ENCODE measurements around the gene GOLGA3. TPM values are rescaled to one million over a fixed set of nuclear protein-coding genes. Genes with fewer than 3 reads are reported as not detected.
A peak's percentile ranks its signal among the peaks of the same experiment; 100 is the strongest.
"Not testable (repeated sequence)": the region's sequence is repeated elsewhere in the genome, so short reads cannot be mapped to it uniquely, and the experiment has no call there.

GOLGA3 gene
- total and polyA plus RNA-seq, 10 of the 15 experiments (the other 5 are each of a cell fraction or from before 2014, with no cell fraction given), result 2.0 to 42.7 (median 15.2) TPM

DNA sequence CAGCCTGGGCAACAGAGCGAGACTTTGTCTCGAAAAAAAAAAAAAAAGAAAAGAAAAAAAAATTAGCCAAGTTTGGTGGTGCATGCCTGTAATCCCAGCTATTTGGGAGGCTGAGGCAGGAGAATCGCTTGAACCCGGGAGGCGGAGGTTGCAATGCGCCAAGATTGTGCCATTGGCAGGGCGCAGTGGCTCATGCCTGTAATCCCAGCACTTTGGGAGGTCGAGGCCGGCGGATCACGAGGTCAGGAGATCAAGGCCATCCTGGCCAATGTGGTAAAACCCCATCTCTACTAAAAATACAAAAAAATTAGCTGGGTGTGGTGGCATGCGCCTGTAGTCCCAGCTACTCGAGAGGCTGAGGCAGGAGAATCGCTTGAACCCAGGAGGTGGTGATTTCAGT lies 26.5 kb upstream of the GOLGA3 start:
- H3K79me2 ChIP-seq (ENCODE audit: control insufficient read depth, insufficient read depth, low read length); H3K27me3 ChIP-seq (replicated peaks in 1 of 2; ENCODE audit: control insufficient read depth in 2 of 2, insufficient read depth in 2 of 2, low read length in 1 of 2); H3K4me2 ChIP-seq (ENCODE audit: control insufficient read depth, insufficient read depth); H3K27ac ChIP-seq (ENCODE audit: control insufficient read depth, insufficient read depth); H4K20me1 ChIP-seq (ENCODE audit: control insufficient read depth, insufficient read depth); H3K9me3 ChIP-seq (replicated peaks; ENCODE audit: control insufficient read depth, insufficient read depth, low read length); H3K4me3 ChIP-seq; RAD21 ChIA-PET (ENCODE audit: unreplicated experiment); ATAC-seq; H3K9ac ChIP-seq (ENCODE audit: control insufficient read depth, insufficient read depth, low read length); H2AFZ ChIP-seq (ENCODE audit: control insufficient read depth, low read depth, low read length); CTCF ChIA-PET; H3K4me1 ChIP-seq (ENCODE audit: control insufficient read depth, insufficient read depth, low read length); DNase-seq (ENCODE audit: low read depth, low spot score); intact Hi-C loops (cut with micrococcal nuclease; ENCODE audit: unreplicated experiment); FAIRE-seq; in situ Hi-C loops (cut with MboI); SMC1A ChIA-PET (ENCODE audit: uncharacterized antibody, unreplicated experiment): not testable (repeated sequence)
- TSS peak; percentile 49 for BruUV-seq (replicated peaks)
- POLR2A ChIA-PET, result interaction anchor here (0.6 kb wide), 1 partner anchor 373 kb away, joined by 3 read pairs; no protein-coding TSS in a partner anchor
- peaks cover 20 to 31% of the 10 kb centered on the region in 2 experiments for H3K36me3 ChIP-seq (ENCODE audit: control insufficient read depth in 2 of 2, insufficient read depth in 2 of 2, low read length in 1 of 2)
- 99% methylated on average over 12 of the region's 14 CpGs for WGBS (ENCODE audit: insufficient coverage, insufficient replicate concordance, low lambda C conversion rate, missing lambda C conversion rate)

DNA sequence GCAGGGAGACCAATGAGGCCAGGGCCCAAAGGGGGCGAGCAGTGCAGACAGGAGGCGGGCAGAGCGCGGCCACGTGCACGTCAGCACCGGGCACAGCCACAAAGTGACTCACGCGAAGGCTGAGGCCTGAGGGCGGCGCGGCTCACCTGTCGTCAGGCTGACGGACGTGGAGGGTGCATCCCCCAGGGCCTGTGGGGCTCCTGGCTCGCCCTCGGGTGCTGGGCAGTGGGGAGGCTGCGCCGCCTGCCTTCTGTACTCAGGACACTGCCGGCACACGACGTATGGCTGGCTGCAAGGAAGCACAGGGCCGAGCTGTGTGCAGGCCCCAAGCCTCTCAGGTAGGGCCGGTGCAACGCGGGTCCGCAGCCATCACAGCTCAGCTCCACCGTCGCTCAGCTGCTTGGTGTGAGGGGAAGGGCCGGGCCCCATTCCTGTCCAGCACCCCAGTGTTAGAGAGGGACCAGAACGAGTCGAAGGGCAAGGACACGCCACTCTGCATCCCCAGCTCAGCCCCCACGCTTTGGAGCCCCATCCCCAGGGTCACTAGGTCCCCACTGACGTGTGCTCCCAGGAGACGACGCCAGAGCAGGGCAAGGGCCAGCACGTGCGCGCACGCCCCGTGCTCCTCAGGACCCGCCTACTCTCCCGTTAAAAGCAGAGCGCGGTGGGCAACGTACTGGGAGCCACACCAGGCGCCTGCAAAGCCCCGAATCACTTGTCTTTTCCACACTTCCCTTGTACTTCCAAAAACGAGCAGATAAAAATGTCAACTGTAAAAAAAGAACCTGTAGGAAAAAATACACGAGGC lies 24.8 kb upstream of the GOLGA3 start:
- Histone ChIP-seq H2AFZ (ENCODE audit: control insufficient read depth, low read depth, low read length) (no peak overlapping the region), H3K9me3 (replicated peaks; ENCODE audit: control insufficient read depth, insufficient read depth, low read length) (no peaks in the 10 kb centered on the region), H3K27me3 (replicated peaks in 1 of 2; ENCODE audit: control insufficient read depth in 2 of 2, insufficient read depth in 2 of 2, low read length in 1 of 2) (no peaks in the 10 kb centered on the region), H3K79me2 (ENCODE audit: control insufficient read depth, insufficient read depth, low read length) (no peaks in the 10 kb centered on the region), H3K9ac (ENCODE audit: control insufficient read depth, insufficient read depth, low read length) (no peak overlapping the region), H3K4me1 (ENCODE audit: control insufficient read depth, insufficient read depth, low read length) (no peaks in the 10 kb centered on the region), H3K27ac (ENCODE audit: control insufficient read depth, insufficient read depth) (no peak overlapping the region), H3K4me2 (ENCODE audit: control insufficient read depth, insufficient read depth) (no peak overlapping the region), H3K36me3 (ENCODE audit: control insufficient read depth in 2 of 2, insufficient read depth in 2 of 2, low read length in 1 of 2) (peaks cover 17 to 27% of the 10 kb centered on the region in 2 experiments), H4K20me1 (ENCODE audit: control insufficient read depth, insufficient read depth) (no peaks in the 10 kb centered on the region), H3K4me3 (no peak overlapping the region)
- TSS peak; percentile 37 for BruUV-seq (replicated peaks)
- ChIA-PET RAD21 (ENCODE audit: unreplicated experiment) (no interaction called here), SMC1A (ENCODE audit: uncharacterized antibody, unreplicated experiment) (no interaction called here), CTCF (no interaction called here), POLR2A (no interaction called here)
- TF ChIP-seq POLR2A (IDR thresholded peaks at IDR 0.05; ENCODE audit: low read depth, low read length), result peak; percentile 59
- TF ChIP-seq, protein P1, sequence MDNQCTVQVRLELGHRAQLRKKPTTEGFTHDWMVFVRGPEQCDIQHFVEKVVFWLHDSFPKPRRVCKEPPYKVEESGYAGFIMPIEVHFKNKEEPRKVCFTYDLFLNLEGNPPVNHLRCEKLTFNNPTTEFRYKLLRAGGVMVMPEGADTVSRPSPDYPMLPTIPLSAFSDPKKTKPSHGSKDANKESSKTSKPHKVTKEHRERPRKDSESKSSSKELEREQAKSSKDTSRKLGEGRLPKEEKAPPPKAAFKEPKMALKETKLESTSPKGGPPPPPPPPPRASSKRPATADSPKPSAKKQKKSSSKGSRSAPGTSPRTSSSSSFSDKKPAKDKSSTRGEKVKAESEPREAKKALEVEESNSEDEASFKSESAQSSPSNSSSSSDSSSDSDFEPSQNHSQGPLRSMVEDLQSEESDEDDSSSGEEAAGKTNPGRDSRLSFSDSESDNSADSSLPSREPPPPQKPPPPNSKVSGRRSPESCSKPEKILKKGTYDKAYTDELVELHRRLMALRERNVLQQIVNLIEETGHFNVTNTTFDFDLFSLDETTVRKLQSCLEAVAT (IDR thresholded peaks at IDR 0.05), result no peak
- TF ChIP-seq, protein P2, sequence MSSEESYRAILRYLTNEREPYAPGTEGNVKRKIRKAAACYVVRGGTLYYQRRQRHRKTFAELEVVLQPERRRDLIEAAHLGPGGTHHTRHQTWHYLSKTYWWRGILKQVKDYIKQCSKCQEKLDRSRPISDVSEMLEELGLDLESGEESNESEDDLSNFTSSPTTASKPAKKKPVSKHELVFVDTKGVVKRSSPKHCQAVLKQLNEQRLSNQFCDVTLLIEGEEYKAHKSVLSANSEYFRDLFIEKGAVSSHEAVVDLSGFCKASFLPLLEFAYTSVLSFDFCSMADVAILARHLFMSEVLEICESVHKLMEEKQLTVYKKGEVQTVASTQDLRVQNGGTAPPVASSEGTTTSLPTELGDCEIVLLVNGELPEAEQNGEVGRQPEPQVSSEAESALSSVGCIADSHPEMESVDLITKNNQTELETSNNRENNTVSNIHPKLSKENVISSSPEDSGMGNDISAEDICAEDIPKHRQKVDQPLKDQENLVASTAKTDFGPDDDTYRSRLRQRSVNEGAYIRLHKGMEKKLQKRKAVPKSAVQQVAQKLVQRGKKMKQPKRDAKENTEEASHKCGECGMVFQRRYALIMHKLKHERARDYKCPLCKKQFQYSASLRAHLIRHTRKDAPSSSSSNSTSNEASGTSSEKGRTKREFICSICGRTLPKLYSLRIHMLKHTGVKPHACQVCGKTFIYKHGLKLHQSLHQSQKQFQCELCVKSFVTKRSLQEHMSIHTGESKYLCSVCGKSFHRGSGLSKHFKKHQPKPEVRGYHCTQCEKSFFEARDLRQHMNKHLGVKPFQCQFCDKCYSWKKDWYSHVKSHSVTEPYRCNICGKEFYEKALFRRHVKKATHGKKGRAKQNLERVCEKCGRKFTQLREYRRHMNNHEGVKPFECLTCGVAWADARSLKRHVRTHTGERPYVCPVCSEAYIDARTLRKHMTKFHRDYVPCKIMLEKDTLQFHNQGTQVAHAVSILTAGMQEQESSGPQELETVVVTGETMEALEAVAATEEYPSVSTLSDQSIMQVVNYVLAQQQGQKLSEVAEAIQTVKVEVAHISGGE (CRISPR knock-in tag; IDR thresholded peaks at IDR 0.05), result no peak
- TF ChIP-seq, protein P3, sequence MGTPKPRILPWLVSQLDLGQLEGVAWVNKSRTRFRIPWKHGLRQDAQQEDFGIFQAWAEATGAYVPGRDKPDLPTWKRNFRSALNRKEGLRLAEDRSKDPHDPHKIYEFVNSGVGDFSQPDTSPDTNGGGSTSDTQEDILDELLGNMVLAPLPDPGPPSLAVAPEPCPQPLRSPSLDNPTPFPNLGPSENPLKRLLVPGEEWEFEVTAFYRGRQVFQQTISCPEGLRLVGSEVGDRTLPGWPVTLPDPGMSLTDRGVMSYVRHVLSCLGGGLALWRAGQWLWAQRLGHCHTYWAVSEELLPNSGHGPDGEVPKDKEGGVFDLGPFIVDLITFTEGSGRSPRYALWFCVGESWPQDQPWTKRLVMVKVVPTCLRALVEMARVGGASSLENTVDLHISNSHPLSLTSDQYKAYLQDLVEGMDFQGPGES (IDR thresholded peaks at IDR 0.05), result no peak
- intact Hi-C loops (cut with micrococcal nuclease; ENCODE audit: unreplicated experiment) (no loop called here), in situ Hi-C loops (cut with MboI) (no loop called here)
- WGBS (ENCODE audit: insufficient coverage, insufficient replicate concordance, low lambda C conversion rate, missing lambda C conversion rate), result 97% methylated on average over 51 of the region's 51 CpGs
- DNase-seq (ENCODE audit: low read depth, low spot score), result no peak
- no peak for FAIRE-seq
- no peak for ATAC-seq

All from GM12878 (cell line).